ENCODE measurements around the gene SIN3B. TPM values are rescaled to one million over a fixed set of nuclear protein-coding genes. Genes with fewer than 3 reads are reported as not detected.
A peak's percentile ranks its signal among the peaks of the same experiment; 100 is the strongest.

SIN3B gene
- total and polyA plus RNA-seq, 9 of the 15 experiments (the other 6 are each of a cell fraction or from before 2014, with no cell fraction given), result 0.51 to 34.2 (median 14.3) TPM

- TF ChIP-seq HMG20A (CRISPR knock-in tag; conservative IDR thresholded peaks at IDR 0.05) (no peak), C11orf30 (IDR thresholded peaks at IDR 0.05; ENCODE audit: low read depth) (no peak), PATZ1 (CRISPR knock-in tag; IDR thresholded peaks at IDR 0.05; ENCODE audit: borderline replicate concordance) (peak; percentile 26; the same call in 1 of the 2 replicates), MAFF (IDR thresholded peaks at IDR 0.05; ENCODE audit: low read length) (no peak), ZEB2 (IDR thresholded peaks at IDR 0.05) (no peak), FOS (IDR thresholded peaks at IDR 0.05; ENCODE audit: extremely low read depth, insufficient read length) (no peak), ELK1 (CRISPR knock-in tag; IDR thresholded peaks at IDR 0.05) (no peak), ELF1 (tag; IDR thresholded peaks at IDR 0.05) (no peak), SOX6 (IDR thresholded peaks at IDR 0.05) (no peak), ZNF232 (CRISPR knock-in tag; IDR thresholded peaks at IDR 0.05) (peak; percentile 85; the same call in 1 of the 2 replicates), STAT6 (CRISPR knock-in tag; IDR thresholded peaks at IDR 0.05) (peak; percentile 86), ATF1 (CRISPR knock-in tag; IDR thresholded peaks at IDR 0.05) (peak; percentile 40; the same call in 1 of the 2 replicates), ATF1 (tag; IDR thresholded peaks at IDR 0.05) (peak; percentile 89), TAF1 (IDR thresholded peaks at IDR 0.05; ENCODE audit: control insufficient read depth, extremely low read depth, insufficient read depth, low read length, severe bottlenecking) (no peak), CTCF (IDR thresholded peaks at IDR 0.05 in 2 of 3, conservative IDR thresholded peaks at IDR 0.05 in 1 of 3; ENCODE audit: insufficient read depth in 2 of 3, low read depth in 1 of 3, low read length in 3 of 3) (peak; percentile 46 to 85 (median 55); a peak in 5 of 6 replicates), RNF2 (IDR thresholded peaks at IDR 0.05) (peak; percentile 41; the same call in 1 of the 2 replicates), ZNF511 (CRISPR knock-in tag; IDR thresholded peaks at IDR 0.05) (no peak; the same call in none of the 2 replicates), CREB3 (tag; conservative IDR thresholded peaks at IDR 0.05; ENCODE audit: low read depth) (peak; percentile 82), RCOR1 (IDR thresholded peaks at IDR 0.05; ENCODE audit: borderline replicate concordance in 1 of 2, low read depth in 2 of 2, low read length in 2 of 2) (no peak)
Observed at GRCh38 chr19:16889883-16890460, 60.8 kb downstream of the SIN3B start (continued).
